Measurements from ENCODE around the gene PHF21B. TPM values are rescaled to one million over a fixed set of nuclear protein-coding genes. Genes with fewer than 3 reads are reported as not detected.

PHF21B gene
- total and polyA plus RNA-seq, 2 of the 8 experiments (the other 6 are each of a cell fraction or from before 2014, with no cell fraction given) = 19.3 to 68.1 TPM

DNA sequence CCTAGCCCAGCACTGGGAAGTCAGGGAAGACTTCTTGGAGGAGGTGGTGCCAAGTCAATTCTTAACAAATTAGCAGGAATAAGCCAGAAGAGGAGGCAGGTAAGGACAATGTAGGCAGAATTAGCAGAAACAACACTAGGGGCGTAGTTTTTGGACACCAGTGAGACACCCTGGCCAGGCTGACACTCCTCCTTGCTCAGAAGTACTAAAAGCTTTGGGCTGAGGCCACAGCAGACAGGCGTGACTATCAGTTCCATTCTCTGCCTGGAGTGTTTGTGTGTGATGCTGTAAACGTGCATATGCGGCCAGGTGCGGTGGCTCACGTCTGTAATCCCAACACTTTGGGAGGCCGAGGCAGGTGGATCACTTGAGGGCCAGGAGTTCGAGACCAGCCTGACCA, 36.0 kb downstream of the PHF21B start (continued):
- TF ChIP-seq, protein P1, sequence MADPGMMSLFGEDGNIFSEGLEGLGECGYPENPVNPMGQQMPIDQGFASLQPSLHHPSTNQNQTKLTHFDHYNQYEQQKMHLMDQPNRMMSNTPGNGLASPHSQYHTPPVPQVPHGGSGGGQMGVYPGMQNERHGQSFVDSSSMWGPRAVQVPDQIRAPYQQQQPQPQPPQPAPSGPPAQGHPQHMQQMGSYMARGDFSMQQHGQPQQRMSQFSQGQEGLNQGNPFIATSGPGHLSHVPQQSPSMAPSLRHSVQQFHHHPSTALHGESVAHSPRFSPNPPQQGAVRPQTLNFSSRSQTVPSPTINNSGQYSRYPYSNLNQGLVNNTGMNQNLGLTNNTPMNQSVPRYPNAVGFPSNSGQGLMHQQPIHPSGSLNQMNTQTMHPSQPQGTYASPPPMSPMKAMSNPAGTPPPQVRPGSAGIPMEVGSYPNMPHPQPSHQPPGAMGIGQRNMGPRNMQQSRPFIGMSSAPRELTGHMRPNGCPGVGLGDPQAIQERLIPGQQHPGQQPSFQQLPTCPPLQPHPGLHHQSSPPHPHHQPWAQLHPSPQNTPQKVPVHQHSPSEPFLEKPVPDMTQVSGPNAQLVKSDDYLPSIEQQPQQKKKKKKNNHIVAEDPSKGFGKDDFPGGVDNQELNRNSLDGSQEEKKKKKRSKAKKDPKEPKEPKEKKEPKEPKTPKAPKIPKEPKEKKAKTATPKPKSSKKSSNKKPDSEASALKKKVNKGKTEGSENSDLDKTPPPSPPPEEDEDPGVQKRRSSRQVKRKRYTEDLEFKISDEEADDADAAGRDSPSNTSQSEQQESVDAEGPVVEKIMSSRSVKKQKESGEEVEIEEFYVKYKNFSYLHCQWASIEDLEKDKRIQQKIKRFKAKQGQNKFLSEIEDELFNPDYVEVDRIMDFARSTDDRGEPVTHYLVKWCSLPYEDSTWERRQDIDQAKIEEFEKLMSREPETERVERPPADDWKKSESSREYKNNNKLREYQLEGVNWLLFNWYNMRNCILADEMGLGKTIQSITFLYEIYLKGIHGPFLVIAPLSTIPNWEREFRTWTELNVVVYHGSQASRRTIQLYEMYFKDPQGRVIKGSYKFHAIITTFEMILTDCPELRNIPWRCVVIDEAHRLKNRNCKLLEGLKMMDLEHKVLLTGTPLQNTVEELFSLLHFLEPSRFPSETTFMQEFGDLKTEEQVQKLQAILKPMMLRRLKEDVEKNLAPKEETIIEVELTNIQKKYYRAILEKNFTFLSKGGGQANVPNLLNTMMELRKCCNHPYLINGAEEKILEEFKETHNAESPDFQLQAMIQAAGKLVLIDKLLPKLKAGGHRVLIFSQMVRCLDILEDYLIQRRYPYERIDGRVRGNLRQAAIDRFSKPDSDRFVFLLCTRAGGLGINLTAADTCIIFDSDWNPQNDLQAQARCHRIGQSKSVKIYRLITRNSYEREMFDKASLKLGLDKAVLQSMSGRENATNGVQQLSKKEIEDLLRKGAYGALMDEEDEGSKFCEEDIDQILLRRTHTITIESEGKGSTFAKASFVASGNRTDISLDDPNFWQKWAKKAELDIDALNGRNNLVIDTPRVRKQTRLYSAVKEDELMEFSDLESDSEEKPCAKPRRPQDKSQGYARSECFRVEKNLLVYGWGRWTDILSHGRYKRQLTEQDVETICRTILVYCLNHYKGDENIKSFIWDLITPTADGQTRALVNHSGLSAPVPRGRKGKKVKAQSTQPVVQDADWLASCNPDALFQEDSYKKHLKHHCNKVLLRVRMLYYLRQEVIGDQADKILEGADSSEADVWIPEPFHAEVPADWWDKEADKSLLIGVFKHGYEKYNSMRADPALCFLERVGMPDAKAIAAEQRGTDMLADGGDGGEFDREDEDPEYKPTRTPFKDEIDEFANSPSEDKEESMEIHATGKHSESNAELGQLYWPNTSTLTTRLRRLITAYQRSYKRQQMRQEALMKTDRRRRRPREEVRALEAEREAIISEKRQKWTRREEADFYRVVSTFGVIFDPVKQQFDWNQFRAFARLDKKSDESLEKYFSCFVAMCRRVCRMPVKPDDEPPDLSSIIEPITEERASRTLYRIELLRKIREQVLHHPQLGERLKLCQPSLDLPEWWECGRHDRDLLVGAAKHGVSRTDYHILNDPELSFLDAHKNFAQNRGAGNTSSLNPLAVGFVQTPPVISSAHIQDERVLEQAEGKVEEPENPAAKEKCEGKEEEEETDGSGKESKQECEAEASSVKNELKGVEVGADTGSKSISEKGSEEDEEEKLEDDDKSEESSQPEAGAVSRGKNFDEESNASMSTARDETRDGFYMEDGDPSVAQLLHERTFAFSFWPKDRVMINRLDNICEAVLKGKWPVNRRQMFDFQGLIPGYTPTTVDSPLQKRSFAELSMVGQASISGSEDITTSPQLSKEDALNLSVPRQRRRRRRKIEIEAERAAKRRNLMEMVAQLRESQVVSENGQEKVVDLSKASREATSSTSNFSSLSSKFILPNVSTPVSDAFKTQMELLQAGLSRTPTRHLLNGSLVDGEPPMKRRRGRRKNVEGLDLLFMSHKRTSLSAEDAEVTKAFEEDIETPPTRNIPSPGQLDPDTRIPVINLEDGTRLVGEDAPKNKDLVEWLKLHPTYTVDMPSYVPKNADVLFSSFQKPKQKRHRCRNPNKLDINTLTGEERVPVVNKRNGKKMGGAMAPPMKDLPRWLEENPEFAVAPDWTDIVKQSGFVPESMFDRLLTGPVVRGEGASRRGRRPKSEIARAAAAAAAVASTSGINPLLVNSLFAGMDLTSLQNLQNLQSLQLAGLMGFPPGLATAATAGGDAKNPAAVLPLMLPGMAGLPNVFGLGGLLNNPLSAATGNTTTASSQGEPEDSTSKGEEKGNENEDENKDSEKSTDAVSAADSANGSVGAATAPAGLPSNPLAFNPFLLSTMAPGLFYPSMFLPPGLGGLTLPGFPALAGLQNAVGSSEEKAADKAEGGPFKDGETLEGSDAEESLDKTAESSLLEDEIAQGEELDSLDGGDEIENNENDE (IDR thresholded peaks at IDR 0.05; ENCODE audit: insufficient replicate concordance, low read length) = no peak
- TF ChIP-seq NRF1 (IDR thresholded peaks at IDR 0.05; ENCODE audit: low read depth, low read length) (no peak), TCF12 (IDR thresholded peaks at IDR 0.05; ENCODE audit: low read depth, low read length) (no peak), YY1 (IDR thresholded peaks at IDR 0.05; ENCODE audit: low read depth, low read length) (no peak), GABPA (IDR thresholded peaks at IDR 0.05; ENCODE audit: borderline replicate concordance, insufficient read depth, low read length) (no peak)

All from H1 (cell line).